ENCODE data around the gene WASL.

The WASL gene

DNA sequence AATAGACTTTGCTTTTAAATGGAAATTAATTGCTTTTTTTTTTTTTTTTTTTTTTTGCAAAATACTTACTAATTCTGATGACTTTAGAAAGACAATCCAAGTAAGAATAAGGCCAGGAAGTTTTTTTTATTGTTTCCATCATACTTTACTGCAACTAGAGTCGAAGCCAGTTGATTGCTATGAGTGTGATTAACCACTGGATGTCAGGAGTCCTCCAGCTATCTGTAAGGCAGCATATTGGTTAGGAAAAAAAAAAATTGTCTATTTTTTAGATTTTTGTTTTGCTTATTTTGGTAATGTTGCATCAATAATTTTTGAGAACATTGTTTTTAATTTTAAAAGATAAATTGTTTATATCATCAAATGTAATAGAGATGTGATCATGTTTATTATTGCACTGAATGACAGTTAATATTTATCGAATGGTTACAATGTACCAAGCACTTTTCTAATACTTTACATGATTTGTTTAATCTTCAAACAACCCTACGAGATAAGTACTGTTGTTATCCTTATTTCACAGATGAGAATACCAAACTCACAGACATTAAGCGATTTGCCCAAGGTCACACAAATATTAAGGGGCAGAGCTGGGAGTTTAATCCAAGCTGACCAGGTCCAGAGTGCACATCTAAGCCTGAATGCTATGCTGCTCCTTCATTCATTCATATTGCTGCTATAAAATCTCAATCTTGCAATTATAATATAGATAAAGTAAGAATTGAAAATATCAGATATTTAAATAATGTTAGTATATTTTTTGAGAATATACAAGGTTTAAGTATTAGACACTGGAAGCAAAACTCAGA lies 113.0 kb downstream of the WASL start:
- TF ChIP-seq GATA2 (IDR thresholded peaks at IDR 0.05; ENCODE audit: low read depth, low read length) (no peak), GATA3 (IDR thresholded peaks at IDR 0.05; ENCODE audit: low read depth, low read length) (no peak)

DNA sequence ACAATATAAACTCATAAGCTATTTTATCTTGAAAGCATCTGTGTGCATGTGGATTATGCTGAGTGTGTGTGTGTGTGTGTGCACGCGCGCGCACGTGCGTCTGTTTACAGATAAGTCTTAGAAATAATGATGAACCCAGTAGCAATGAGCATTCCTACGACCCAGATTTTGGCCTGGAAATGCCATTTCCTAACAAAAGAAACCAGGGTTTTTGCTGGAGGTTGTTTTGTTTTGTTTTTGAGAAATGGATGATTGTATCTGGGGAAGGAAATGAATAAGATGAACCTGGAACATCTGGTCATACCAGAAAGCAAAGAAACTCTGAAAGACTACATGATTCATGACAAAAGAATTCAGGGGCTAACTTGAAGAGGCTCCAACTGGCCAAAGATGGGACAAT lies 115.2 kb downstream of the WASL start:
- no peak for TF ChIP-seq GATA3 (IDR thresholded peaks at IDR 0.05; ENCODE audit: low read depth, low read length)
- TF ChIP-seq GATA2 (IDR thresholded peaks at IDR 0.05; ENCODE audit: low read depth, low read length): peak; percentile 26; the same call in 1 of the 2 replicates

GRCh38 chr7:123632808-123633207 lies 116.0 kb downstream of the WASL start:
- TF ChIP-seq GATA2 (IDR thresholded peaks at IDR 0.05; ENCODE audit: low read depth, low read length): no peak
- no peak for TF ChIP-seq GATA3 (IDR thresholded peaks at IDR 0.05; ENCODE audit: low read depth, low read length)
